ENCODE data around the gene NRXN3.

Gene NRXN3
- 0 reads per million in 2 donors for total RNA-seq

DNA sequence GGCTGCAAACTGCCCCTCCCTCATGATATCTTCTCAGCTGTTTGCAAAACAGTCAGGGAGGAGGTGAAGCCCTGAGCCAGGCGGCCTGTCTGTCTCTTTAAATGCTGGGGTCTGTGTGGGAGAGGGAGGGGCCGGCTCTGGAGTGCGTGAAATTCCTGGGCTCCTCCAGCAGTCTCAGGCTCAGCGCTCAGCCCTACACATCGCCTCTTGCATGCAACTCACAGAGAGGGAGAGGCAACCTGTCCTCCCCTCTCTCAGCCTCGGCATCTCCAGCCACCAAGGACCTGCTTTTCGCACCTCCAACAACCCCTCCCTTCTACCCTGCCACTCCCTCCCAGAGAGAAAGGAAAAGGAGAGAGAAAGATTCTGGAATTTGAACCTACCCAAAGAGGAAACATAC, at the start of gene NRXN3:
TSS of gene NRXN3 (plus strand) at position 171 of the 400 bp plus-strand sequence. CDS start 72,721 bp downstream, outside the sequence.
- no peak for DNase-seq

GRCh38 chr14:78122436-78122835, 47.7 kb upstream of the NRXN3 start:
- DNase-seq = no peak

- no peak for DNase-seq
Observed at GRCh38 chr14:78123650-78124253, 46.4 kb upstream of the NRXN3 start.

GRCh38 chr14:78127961-78128360, 42.2 kb upstream of the NRXN3 start:
- DNase-seq = no peak

- DNase-seq = no peak
Observed at GRCh38 chr14:78129375-78129774, 40.8 kb upstream of the NRXN3 start.

- no peak for DNase-seq
Observed at GRCh38 chr14:78130356-78130755, 39.8 kb upstream of the NRXN3 start.

GRCh38 chr14:78131201-78131600, 39.0 kb upstream of the NRXN3 start:
- DNase-seq = no peak

DNA sequence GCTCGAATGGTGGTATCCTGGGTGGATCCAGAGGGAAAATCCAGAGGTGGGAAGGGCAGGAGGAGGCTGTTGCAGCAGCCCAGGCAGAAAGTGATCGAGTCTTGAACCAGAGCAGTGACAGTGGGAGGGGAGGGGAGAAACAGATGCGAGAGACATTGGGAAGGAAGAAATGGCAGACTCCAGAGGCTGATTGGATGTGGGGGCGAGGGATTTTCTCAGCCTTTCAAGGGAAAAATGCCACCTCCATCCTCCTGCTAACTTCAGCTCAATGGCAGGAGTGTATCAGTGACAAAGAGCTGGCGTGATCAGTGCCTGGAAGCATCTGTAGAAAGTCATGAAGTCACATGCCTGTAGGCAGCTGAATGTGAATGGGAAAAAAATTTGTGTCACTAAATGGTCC, 38.6 kb upstream of the NRXN3 start:
- DNase-seq = no peak

- no peak for DNase-seq
Observed at GRCh38 chr14:78135450-78135891, 34.7 kb upstream of the NRXN3 start.

DNA sequence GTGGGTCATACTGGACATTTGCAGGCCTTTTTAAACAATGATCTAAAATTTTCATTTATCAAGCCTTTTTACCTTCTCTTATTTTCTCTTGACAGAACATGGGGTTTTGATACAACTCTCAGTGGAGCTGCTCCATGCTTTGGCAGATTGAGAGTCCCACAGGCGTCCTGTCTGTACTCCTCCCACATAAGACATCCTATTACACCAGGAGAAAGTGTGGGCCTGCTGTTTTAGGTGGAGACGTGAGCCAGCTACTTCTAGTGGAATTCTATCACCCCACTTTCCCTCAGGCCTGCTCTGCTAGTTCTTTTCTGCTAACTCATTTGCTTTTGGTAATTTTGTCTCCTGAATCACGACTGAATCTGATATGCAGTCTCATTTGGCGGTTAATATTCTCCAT, 33.5 kb upstream of the NRXN3 start:
- DNase-seq = no peak

DNA sequence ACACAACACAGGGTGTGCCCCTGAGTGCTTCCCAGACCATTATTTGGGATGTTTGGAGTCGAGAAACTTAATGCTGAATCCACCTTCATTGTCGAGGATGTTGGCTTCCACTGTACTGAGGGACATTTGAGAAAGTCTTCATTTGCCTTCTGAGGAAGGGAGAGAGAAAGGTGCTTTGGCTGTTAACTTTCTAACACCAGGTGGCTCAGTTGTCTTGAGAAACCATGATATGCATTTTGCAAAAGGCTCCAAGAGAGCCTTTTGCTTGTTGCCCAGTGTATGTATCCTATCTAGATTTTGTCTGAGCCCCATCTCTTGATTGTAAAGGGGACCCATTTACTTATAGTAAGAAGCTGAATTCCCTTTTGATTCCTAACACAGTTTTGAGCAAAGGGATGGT, 28.6 kb upstream of the NRXN3 start:
- DNase-seq = no peak

GRCh38 chr14:78142998-78143397, 27.2 kb upstream of the NRXN3 start:
- DNase-seq = no peak

DNA sequence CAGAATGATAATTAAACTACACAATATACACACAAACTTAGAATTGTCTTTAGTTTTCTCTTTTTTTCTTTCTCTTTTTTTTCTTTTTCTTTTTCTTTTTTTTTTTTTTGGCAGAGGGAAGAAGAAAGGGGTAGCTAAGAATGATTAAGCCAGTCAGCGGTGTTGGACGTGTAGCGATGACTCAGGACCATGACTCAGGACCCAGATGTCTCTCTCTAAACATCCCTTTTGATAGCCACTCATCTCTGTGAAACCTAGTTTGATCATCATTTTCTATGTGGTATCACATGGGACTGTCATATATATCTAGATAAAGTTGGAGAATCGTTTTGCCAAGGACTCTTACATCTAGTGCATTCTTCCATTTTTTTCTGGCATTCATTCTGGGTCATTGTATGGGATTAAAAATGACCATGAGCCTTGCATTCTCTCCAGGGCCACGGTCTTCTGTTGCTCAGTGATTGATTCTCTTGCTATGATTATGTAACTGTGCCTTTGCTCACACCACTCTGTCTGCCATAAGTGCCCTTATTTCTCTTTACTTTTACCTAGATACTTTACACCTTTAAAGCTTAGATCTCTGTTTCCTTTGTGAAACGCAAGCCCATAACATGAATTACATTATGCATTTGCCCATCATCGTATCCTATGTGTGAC, 26.6 kb upstream of the NRXN3 start:
- no peak for DNase-seq

- peak in 1 of 5 experiments; percentile 17 for DNase-seq
Observed at GRCh38 chr14:78152201-78153063, 17.7 kb upstream of the NRXN3 start.

- DNase-seq = no peak
Observed at GRCh38 chr14:78153064-78153341, 17.2 kb upstream of the NRXN3 start.

DNA sequence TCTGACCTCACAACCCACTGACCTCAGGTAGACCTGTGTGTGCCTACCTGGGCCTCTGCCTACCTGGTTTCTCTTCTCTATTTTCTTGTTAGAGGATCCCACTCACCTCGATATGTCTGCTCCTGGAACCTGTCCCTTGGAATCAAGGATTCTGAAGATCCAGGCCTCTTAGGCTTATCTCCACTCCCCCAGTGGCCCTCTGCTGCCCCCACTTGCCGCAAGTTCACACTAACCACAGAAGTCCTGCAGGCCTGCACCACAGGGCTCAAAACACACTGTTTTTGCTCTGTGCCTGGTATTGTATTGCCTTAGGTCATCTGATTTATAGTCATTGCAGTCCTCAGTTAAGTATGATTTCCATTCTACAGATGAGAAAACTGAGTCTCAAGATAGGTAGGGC, 15.3 kb upstream of the NRXN3 start:
- no peak for DNase-seq

DNA sequence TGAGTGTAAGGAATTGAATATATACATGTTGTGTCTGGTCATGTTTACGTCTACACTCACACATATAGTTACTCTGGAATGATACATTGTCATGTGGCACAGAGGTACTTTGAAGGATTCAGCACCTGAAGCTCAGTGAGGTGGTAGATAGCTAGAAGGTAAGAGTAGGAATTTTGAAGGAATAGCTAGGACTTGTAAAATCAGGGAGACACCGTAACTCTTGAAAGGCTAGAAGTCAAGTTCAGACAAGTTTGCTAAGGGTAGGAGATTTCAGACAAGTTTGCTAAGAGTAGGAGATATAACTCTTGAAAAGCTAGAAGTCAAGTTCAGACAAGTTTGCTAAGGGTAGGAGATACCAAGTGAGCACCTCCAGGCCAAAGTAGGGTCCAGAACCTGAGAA, 14.0 kb upstream of the NRXN3 start:
- no peak for DNase-seq

DNA sequence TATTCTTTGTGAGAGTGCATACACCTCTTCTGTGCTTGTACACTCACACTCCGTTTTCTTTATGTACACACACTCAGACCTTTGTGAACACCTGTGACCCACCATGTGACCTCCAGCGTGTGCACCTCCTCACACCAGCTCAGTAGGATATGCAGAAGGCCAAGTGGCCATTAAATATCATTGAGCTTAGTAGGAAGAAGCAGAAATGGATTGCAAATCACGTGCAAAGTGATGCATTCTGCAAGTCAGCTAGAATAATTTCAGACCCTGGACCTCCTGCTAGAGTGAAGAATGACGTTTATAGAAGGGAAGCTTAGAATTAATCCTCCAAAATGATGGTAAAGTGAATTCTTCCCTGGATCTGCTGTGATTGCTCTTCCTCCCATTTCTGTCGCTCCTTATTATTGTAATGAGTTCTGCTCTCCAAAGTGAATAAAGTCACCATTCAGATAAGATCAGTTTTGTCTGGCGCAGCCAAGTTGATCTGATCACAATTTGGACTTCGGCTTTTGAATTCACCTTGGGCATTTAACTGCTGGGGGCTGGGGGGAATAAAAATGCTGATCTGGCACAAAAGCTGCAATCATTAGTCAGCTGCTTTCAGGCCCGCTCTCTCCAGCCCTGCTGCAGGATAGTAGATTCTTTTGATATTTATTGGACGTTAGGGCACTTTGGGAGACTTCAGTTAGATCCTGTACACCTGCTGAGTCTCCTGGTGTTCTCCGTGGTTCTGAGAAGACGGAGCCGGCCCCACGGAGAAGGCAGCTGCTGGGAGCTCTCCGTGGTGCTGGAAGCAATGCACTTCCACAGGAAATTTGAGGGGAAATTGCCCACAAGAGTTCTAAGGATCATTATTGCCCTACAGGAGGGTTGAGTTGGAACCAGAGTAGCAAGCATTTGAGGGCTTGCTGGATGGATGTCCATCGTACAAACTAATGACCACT, 12.4 kb upstream of the NRXN3 start:
- peak in 1 of 5 experiments; percentile 16 for DNase-seq

DNA sequence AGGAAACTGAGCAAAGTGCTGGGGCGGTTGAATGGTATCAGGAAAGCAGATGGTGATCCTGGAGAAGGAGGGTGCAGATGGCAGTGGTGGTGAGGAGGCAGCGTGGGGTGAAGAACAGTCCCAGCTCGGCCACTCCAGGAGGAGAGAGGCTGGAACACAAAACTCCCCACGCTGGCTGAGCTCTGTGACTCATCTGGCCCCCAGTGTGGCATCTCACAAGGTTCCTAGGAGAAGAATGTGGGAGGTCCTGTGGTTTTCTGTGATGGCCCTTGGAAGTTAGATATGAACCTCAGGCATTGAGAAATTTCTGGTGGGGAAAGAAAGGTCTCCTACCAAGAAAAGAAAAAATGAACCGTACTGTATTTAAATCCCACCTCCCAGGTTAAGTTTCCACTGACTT, 8.0 kb upstream of the NRXN3 start:
- no peak for DNase-seq

DNA sequence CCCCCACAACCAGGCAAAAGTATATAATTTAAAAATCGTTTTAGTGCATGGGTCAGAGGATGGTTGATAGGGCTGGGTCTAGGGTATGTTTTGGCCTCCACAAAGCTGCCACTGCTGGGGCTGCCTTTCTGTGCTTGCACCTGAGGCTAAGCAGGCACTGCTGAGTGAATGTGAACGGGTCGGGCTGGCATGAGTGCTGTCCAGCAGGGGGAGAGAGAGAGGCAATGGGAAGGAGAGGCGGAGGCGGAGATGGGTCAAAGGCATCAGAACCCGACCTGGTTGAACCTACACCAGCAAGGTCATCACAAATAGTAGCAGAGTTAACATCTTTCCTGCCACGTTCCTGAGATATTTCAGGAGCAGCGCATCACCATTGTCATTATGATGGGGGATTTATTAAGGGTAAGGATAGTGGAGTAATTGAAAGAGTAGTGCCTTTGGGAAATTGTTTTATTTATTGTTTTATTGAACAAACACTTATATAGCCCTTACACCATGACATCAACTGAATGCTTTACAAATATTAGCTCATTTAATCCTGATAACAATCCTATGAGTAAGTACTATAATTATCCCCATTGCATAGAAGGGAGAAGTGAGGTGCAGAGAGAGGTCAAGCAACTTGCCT, 5.8 kb upstream of the NRXN3 start:
- no peak for DNase-seq

DNA sequence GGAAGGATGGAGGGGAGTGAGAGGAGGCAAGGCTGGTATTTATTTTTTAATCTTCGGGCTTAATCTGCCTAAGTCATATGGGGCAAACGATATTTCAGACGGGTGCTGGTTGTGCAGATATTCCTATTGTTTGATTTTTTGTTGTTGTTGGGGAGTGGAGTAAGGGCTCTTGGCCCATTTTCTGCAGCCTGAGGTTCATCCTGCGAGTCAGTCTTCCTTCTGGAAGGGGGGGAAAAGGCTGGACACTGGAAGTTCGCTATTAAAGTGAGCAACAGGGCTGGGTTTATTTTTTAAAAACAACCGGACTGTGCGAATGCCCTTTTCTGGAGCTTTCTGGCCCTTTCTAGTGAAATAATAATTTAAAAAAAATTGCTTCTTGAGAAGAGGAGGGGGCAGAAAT, 2.3 kb downstream of the NRXN3 start:
- DNase-seq = no peak

GRCh38 chr14:78173346-78174035, 3.3 kb downstream of the NRXN3 start:
- no peak for DNase-seq
